H1 (cell line): ENCODE results near the gene MROH2A. TPM values are rescaled to one million over a fixed set of nuclear protein-coding genes. Genes with fewer than 3 reads are reported as not detected.

Experiments used
- ATF3 ChIP-seq: IDR thresholded peaks from 2 replicates; pipeline ENCODE4 v1.6.1; 2011; ENCODE audit warnings: low read depth, mild to moderate bottlenecking, low read length; ENCODE audit not compliant: insufficient read depth
- EP300 ChIP-seq, 2 experiments: IDR thresholded peaks; 1 replicate in 1 of 2; 2 replicates in 1 of 2; pipeline ENCODE4 v1.6.1; 2011 to 2012; ENCODE audit warnings: low read depth in 2 of 2, low read length in 2 of 2, mild to moderate bottlenecking in 2 of 2, borderline replicate concordance in 1 of 2, inconsistent platforms in 1 of 2, moderate library complexity in 1 of 2
- HDAC6 ChIP-seq: IDR thresholded peaks from one replicate; pipeline ENCODE4 v1.7.1; 2012; ENCODE audit warnings: low read depth, mild to moderate bottlenecking, inconsistent platforms, low read length, moderate library complexity
- NRF1 ChIP-seq: IDR thresholded peaks from 2 replicates; pipeline ENCODE4 v1.6.1; 2011; ENCODE audit warnings: mild to moderate bottlenecking, low read depth, low read length, improper control_type of control experiment
- POU5F1 ChIP-seq: IDR thresholded peaks from 2 replicates; pipeline ENCODE4 v1.6.1; 2011; ENCODE audit warnings: low read depth, mild to moderate bottlenecking, low read length, moderate library complexity
- RFX5 ChIP-seq: IDR thresholded peaks from 2 replicates; pipeline ENCODE4 v1.6.1; 2011; ENCODE audit warnings: low read depth, low read length, improper control_type of control experiment, borderline replicate concordance
- TCF12 ChIP-seq: IDR thresholded peaks from 2 replicates; pipeline ENCODE4 v1.6.1; 2011; ENCODE audit warnings: low read depth, mild to moderate bottlenecking, low read length
- polyA plus RNA-seq, 7 experiments: library from polyadenylated mRNA; depleted of rRNA in 3 of 7; stranded (reverse) in 5 of 7; unstranded in 2 of 7; fragments of >200 nt in 5 of 7; fragments of 200-250 nt in 2 of 7; gene quantifications; 1 replicate in 5 of 7; 2 replicates in 1 of 7; 4 replicates in 1 of 7; pipeline versions ENCODE4 v1.2.1 to v1.2.3, GENCODE V29; 2011 to 2013; ENCODE audit warnings: missing spikeins in 2 of 7, mixed read lengths in 2 of 7
- total RNA-seq: library from RNA; stranded (reverse); fragmentation: NEBNext Ultra II Directional; extraction: Animal tissue kit (Norgen Biotek cat#: 25700); gene quantifications from 2 replicates; pipeline ENCODE4 v1.2.1, GENCODE V29; 2021

Gene MROH2A
- total and polyA plus RNA-seq, 2 of the 8 experiments (the other 6 are each of a cell fraction or from before 2014, with no cell fraction given) = not detected

- TF ChIP-seq TCF12 = no peak
- TF ChIP-seq RFX5 = no peak
- TF ChIP-seq NRF1 = no peak
- TF ChIP-seq HDAC6 = no peak
- no peak for TF ChIP-seq POU5F1
- TF ChIP-seq ATF3 = no peak
- no peak for TF ChIP-seq EP300 (IDR thresholded peaks at IDR 0.05; ENCODE audit: borderline replicate concordance in 1 of 2, low read depth in 2 of 2, low read length in 2 of 2)
- TF ChIP-seq, all 59 proteins: peak for 0
Measured at GRCh38 chr2:233858331-233858730, 80.2 kb downstream of the MROH2A start (continued).
